Thymus (tissue), 11 donors: ENCODE data around the gene PLTP. TPM values are rescaled to one million over a fixed set of nuclear protein-coding genes. Genes with fewer than 3 reads are reported as not detected.

Experiments
- DNase-seq, 9 donors: peaks; one replicate each; pipeline ENCODE4 v3.0.0-alpha.2; 2013; ENCODE audit warnings: low spot score in 9 of 9, low read depth in 6 of 9, missing footprints in 1 of 9
- H3K27ac ChIP-seq, 2 donors: one replicate each; pipeline ENCODE4 v1.5.1; 2013; ENCODE audit warnings: control low read depth in 1 of 2, low read depth in 1 of 2, low read length in 1 of 2, mild to moderate bottlenecking in 1 of 2, moderate library complexity in 1 of 2
- H3K27me3 ChIP-seq, 2 donors: one replicate each; pipeline ENCODE4 v1.5.1; 2013; ENCODE audit warnings: low read length in 1 of 2; ENCODE audit not compliant: control insufficient read depth in 2 of 2, insufficient read depth in 1 of 2
- H3K36me3 ChIP-seq, 2 donors: one replicate each; pipeline ENCODE4 v1.5.1; 2013; ENCODE audit warnings: low read length in 1 of 2, mild to moderate bottlenecking in 1 of 2, moderate library complexity in 1 of 2; ENCODE audit not compliant: control insufficient read depth in 2 of 2, insufficient read depth in 2 of 2
- H3K4me1 ChIP-seq, 2 donors: one replicate each; pipeline ENCODE4 v1.5.1; 2013; ENCODE audit warnings: low read length in 2 of 2; ENCODE audit not compliant: control insufficient read depth in 2 of 2, insufficient read depth in 2 of 2
- H3K4me3 ChIP-seq, 2 donors: one replicate each; pipeline ENCODE4 v1.5.1; 2013; ENCODE audit warnings: low read length in 2 of 2, control low read depth in 1 of 2, mild to moderate bottlenecking in 1 of 2
- H3K9me3 ChIP-seq, 2 donors: one replicate each; pipeline ENCODE4 v1.5.1; 2013; ENCODE audit warnings: low read length in 1 of 2, mild to moderate bottlenecking in 1 of 2; ENCODE audit not compliant: control insufficient read depth in 2 of 2, insufficient read depth in 1 of 2
- WGBS: extraction: QIAGEN DNeasy Blood & Tissue Kit; methylation state at CpG from one replicate; pipeline ENCODE4 v1.1.7; 2013; 5-methylcytosine and 5-hydroxymethylcytosine counted together
- polyA plus RNA-seq: library from polyadenylated mRNA; stranded (reverse); fragments of 200-250 nt; gene quantifications from one replicate; pipeline ENCODE4 v1.2.3, GENCODE V29; 2013
- total RNA-seq: library from RNA; stranded (reverse); fragments of 120-200 nt; gene quantifications from one replicate; pipeline ENCODE4 v1.2.4, GENCODE V29; 2013
- donor health status: healthy.

PLTP gene
- total and polyA plus RNA-seq, 2 donors = 146 to 182 TPM

- H3K4me3 ChIP-seq = no peak overlapping the region
- no peaks in the 10 kb centered on the region for H3K9me3 ChIP-seq
- H3K27ac ChIP-seq = no peak overlapping the region
- 99% methylated on average over 5 of the region's 5 CpGs for WGBS
- DNase-seq = no peak
- H3K27me3 ChIP-seq = no peaks in the 10 kb centered on the region
- peaks cover 63 to 72% of the 10 kb centered on the region in 2 donors for H3K36me3 ChIP-seq
- peaks cover 9 to 15% of the 10 kb centered on the region in 2 donors for H3K4me1 ChIP-seq
Observed at GRCh38 chr20:45952861-45953260, 40.9 kb upstream of the PLTP start.

GRCh38 chr20:45951925-45952834 is 40.2 kb upstream of the PLTP start:
- no peak overlapping the region for H3K4me3 ChIP-seq
- no peak for DNase-seq
- WGBS = 99% methylated on average over 19 of the region's 19 CpGs

GRCh38 chr20:45950330-45950646 is 38.3 kb upstream of the PLTP start:
- H3K4me1 ChIP-seq = peaks cover 9 to 15% of the 10 kb centered on the region in 2 donors
- DNase-seq = no peak
- H3K4me3 ChIP-seq = no peak overlapping the region
- no peak overlapping the region for H3K27ac ChIP-seq
- H3K9me3 ChIP-seq = no peaks in the 10 kb centered on the region
- 97% methylated on average over 9 of the region's 9 CpGs for WGBS
- H3K27me3 ChIP-seq = no peaks in the 10 kb centered on the region
- H3K36me3 ChIP-seq = peaks cover 80 to 87% of the 10 kb centered on the region in 2 donors

More at GRCh38 chr20:45951925-45952834, 40.2 kb upstream of the PLTP start:
- no peaks in the 10 kb centered on the region for H3K9me3 ChIP-seq
- peak overlapping the region in 1 of 2 donors; percentile 83 for H3K27ac ChIP-seq
- H3K36me3 ChIP-seq = peaks cover 62 to 72% of the 10 kb centered on the region in 2 donors
- no peaks in the 10 kb centered on the region for H3K27me3 ChIP-seq
- H3K4me1 ChIP-seq = peaks cover 9 to 15% of the 10 kb centered on the region in 2 donors

- Histone ChIP-seq H3K9me3 (no peaks in the 10 kb centered on the region), H3K36me3 (peaks cover 86 to 92% of the 10 kb centered on the region in 2 donors), H3K27me3 (no peaks in the 10 kb centered on the region), H3K27ac (no peak overlapping the region), H3K4me1 (peaks cover 9 to 15% of the 10 kb centered on the region in 2 donors), H3K4me3 (no peak overlapping the region)
- WGBS = 96% methylated on average over 13 of the region's 13 CpGs
- DNase-seq = no peak
Observed at GRCh38 chr20:45949542-45950329, 37.8 kb upstream of the PLTP start.

GRCh38 chr20:45948742-45949541 is 37.0 kb upstream of the PLTP start:
- Histone ChIP-seq H3K4me1 (peaks cover 9 to 15% of the 10 kb centered on the region in 2 donors), H3K36me3 (peaks cover 93 to 99% of the 10 kb centered on the region in 2 donors), H3K27me3 (no peaks in the 10 kb centered on the region), H3K27ac (no peak overlapping the region), H3K4me3 (no peak overlapping the region), H3K9me3 (no peaks in the 10 kb centered on the region)
- WGBS = 92% methylated on average over 10 of the region's 10 CpGs
- no peak for DNase-seq

GRCh38 chr20:45948261-45948733 is 36.3 kb upstream of the PLTP start:
- no peaks in the 10 kb centered on the region for H3K9me3 ChIP-seq
- 91% methylated on average over 7 of the region's 7 CpGs for WGBS
- peaks cover 9 to 15% of the 10 kb centered on the region in 2 donors for H3K4me1 ChIP-seq
- H3K36me3 ChIP-seq = peaks cover 94 to 99% of the 10 kb centered on the region in 2 donors
- H3K27me3 ChIP-seq = no peaks in the 10 kb centered on the region
- no peak overlapping the region for H3K27ac ChIP-seq
- H3K4me3 ChIP-seq = no peak overlapping the region
- no peak for DNase-seq

- Histone ChIP-seq H3K9me3 (no peaks in the 10 kb centered on the region), H3K36me3 (peaks cover 94 to 99% of the 10 kb centered on the region in 2 donors), H3K4me3 (no peak overlapping the region), H3K27me3 (no peaks in the 10 kb centered on the region), H3K27ac (no peak overlapping the region), H3K4me1 (peaks cover 9 to 15% of the 10 kb centered on the region in 2 donors)
- 96% methylated on average over 29 of the region's 29 CpGs for WGBS
- DNase-seq = no peak
Observed at GRCh38 chr20:45947110-45947866, 35.3 kb upstream of the PLTP start.
